Urinary bladder (tissue), 4 donors: ENCODE measurements around the gene SLC5A11. TPM values are rescaled to one million over a fixed set of nuclear protein-coding genes. Genes with fewer than 3 reads are reported as not detected.
"Not testable (repeated sequence)": the region's sequence is repeated elsewhere in the genome, so short reads cannot be mapped to it uniquely, and the experiment has no call there.

Experiments used
- DNase-seq: peaks from one replicate; pipeline ENCODE4 v3.0.0-alpha.2; 2015; ENCODE audit errors: extremely low spot score
- H3K27ac ChIP-seq: one replicate; pipeline ENCODE4 v1.5.1; 2013; ENCODE audit warnings: low read depth, mild to moderate bottlenecking, moderate library complexity
- H3K36me3 ChIP-seq: one replicate; pipeline ENCODE4 v1.6.1; 2013; ENCODE audit warnings: mild to moderate bottlenecking, moderate library complexity; ENCODE audit not compliant: insufficient read depth
- H3K4me1 ChIP-seq: one replicate; pipeline ENCODE4 v1.6.1; 2013; ENCODE audit warnings: mild to moderate bottlenecking, moderate library complexity; ENCODE audit not compliant: insufficient read depth
- H3K4me3 ChIP-seq: one replicate; pipeline ENCODE4 v1.5.1; 2013; ENCODE audit warnings: low read depth, low read length
- WGBS: extraction: QIAGEN DNeasy Blood & Tissue Kit; methylation state at CpG from one replicate; pipeline ENCODE4 v1.1.7; 2013; 5-methylcytosine and 5-hydroxymethylcytosine counted together
- polyA plus RNA-seq: library from polyadenylated mRNA; stranded (reverse); fragments of 200-250 nt; gene quantifications from one replicate; pipeline ENCODE4 v1.2.3, GENCODE V29; 2013
- total RNA-seq: library from RNA; depleted of rRNA; stranded (reverse); fragments of >200 nt; gene quantifications from one replicate; pipeline ENCODE4 v1.2.3, GENCODE V29; 2014
- donor health status: healthy with polysubstance abuse.
- donor health status: healthy.

The SLC5A11 gene
- total and polyA plus RNA-seq, 2 donors, result 0.03 TPM; not detected in 1

GRCh38 chr16:24844101-24845030, 1.4 kb upstream of the SLC5A11 start:
- WGBS, result 82% methylated on average over 17 of the region's 17 CpGs
- Histone ChIP-seq H3K27ac (no peak overlapping the region), H3K4me1 (no peaks in the 10 kb centered on the region), H3K4me3 (no peak overlapping the region), H3K36me3 (no peaks in the 10 kb centered on the region)
- DNase-seq, result no peak

DNA sequence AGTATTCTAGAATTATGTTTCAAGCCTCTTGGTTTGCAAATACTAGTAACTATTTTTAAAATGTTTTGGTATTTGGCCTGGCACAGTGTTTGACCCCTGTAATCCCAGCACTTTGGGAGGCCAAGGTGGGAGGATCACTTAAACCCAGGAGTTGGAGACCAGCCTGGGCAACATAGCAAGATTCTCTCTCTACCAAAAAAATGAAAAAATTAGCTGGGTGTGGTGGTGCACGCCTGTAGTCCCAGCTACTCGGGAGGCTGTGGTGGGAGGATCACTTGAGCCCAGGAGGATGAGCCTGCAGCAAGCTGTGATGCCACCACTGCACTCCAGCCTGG, 765 bp upstream of the SLC5A11 start:
- H3K4me3 ChIP-seq, H3K27ac ChIP-seq, H3K4me1 ChIP-seq, DNase-seq, H3K36me3 ChIP-seq: not testable (repeated sequence)
- WGBS, result 89% methylated on average over 2 of the region's 2 CpGs

- no peak overlapping the region for H3K4me3 ChIP-seq
- no peak overlapping the region for H3K27ac ChIP-seq
- WGBS, result 61% methylated on average over 8 of the region's 8 CpGs
- no peaks in the 10 kb centered on the region for H3K36me3 ChIP-seq
- H3K4me1 ChIP-seq, result no peaks in the 10 kb centered on the region
- DNase-seq, result no peak
These were observed 990 bp downstream of the SLC5A11 start for GRCh38 chr16:24846548-24847357.

DNA sequence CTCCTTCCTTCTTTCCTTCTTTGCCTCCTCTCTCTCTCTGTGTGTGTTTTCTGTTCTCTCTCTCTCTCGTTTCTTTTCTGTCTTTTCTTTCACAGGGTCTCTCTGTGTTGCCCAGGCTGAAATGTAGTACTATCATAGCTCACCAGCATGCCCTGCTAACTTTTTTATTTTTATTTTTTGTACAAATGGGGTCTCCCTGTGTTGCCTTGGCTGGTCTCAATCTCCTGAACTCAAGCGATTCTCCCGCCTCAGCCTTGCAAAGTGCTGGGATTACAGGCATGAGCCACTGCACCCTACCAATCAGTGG, 1.5 kb downstream of the SLC5A11 start:
- no peak for DNase-seq
- 85% methylated on average over 3 of the region's 3 CpGs for WGBS
- no peak overlapping the region for H3K4me3 ChIP-seq
- no peaks in the 10 kb centered on the region for H3K36me3 ChIP-seq
- no peak overlapping the region for H3K27ac ChIP-seq
- no peaks in the 10 kb centered on the region for H3K4me1 ChIP-seq

DNA sequence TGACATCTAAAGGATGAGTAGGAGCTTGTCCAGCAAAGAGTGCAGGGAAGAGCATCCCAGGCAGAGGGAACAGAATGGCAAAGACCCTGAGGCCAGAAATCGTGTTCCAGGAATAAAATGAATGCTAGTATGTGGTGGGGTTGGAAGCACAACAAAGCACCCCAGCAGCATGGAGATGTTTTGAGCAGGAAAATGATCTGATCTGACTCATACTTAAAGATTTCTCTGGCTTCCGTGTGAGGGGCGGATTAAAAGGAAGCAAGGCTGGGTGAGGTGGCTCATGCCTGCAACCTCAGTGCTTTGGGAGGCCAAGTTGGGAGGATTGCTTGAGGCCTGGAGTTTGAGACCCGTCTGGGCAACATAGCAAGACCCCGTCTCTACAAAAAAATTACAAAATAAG, 2.3 kb downstream of the SLC5A11 start:
- H3K36me3 ChIP-seq, result no peaks in the 10 kb centered on the region
- H3K4me1 ChIP-seq, result no peaks in the 10 kb centered on the region
- WGBS, result 71% methylated on average over 5 of the region's 5 CpGs
- DNase-seq, result no peak
- no peak overlapping the region for H3K27ac ChIP-seq
- no peak overlapping the region for H3K4me3 ChIP-seq

- Histone ChIP-seq H3K4me3 (no peak overlapping the region), H3K36me3 (no peaks in the 10 kb centered on the region), H3K27ac (no peak overlapping the region), H3K4me1 (no peaks in the 10 kb centered on the region)
- no peak for DNase-seq
- WGBS, result 77% methylated on average over 5 of the region's 5 CpGs
These were observed 3.9 kb downstream of the SLC5A11 start for GRCh38 chr16:24849641-24850040.

DNA sequence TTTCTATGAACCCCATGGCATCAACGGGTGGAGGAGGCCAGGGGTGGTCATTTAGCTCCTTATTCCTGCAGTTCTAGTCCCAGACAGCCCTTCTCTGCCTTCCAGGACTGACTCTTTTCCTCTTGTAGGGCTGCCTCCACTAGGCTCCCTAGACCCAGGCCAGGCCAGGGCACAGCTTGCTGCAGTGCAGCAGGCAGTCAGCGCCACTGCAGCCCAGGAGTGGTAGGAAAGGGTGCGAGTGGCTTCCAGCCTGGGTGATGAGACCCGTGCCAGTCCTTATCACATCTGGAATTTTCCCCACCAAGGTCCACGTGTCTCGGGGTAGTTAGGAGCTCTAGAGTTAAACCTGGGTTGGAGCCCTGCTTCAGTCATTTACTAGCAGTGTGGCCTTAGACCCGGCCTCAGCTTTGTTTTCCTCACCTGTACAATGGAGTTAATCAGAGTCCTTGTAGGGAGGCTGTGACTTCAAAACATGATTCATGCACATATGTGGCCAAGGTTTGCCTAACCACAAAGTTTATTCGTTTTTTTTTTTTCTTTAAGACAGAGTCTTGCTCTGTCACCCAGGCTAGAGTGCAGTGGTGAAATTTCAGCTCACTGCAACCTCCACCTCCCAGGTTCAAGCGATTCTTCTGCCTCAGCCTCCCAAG, 4.7 kb downstream of the SLC5A11 start:
- 66% methylated on average over 9 of the region's 9 CpGs for WGBS
- no peak for DNase-seq
- H3K27ac ChIP-seq, result no peak overlapping the region
- H3K36me3 ChIP-seq, result no peaks in the 10 kb centered on the region
- no peak overlapping the region for H3K4me3 ChIP-seq
- no peaks in the 10 kb centered on the region for H3K4me1 ChIP-seq

DNA sequence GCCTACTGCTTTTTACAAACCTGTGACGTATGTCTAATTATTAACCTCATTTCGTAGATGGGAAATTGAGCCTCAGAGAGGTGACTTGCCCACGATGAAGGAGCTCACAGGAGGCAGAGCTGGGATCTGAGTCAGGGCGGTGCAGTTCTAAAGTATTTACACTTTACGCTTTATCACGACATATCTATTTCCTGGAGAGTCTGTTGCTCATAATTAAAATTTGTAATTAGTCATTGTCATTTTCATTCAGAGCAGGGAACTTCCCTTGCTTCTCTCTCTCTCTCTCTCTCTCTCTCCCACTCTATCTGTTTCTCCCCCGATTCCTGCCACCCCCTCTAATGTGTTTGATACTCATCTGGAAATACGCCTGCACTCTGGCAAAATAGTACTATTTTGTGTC, 5.9 kb downstream of the SLC5A11 start:
- 55% methylated on average over 8 of the region's 8 CpGs for WGBS
- Histone ChIP-seq H3K27ac (no peak overlapping the region), H3K36me3 (no peaks in the 10 kb centered on the region), H3K4me1 (no peaks in the 10 kb centered on the region), H3K4me3 (no peak overlapping the region)
- no peak for DNase-seq

- Histone ChIP-seq H3K36me3 (no peaks in the 10 kb centered on the region), H3K4me3 (no peak overlapping the region), H3K27ac (no peak overlapping the region), H3K4me1 (no peaks in the 10 kb centered on the region)
- WGBS, result 58% methylated on average over 8 of the region's 8 CpGs
- DNase-seq, result no peak
These were observed 6.5 kb downstream of the SLC5A11 start for GRCh38 chr16:24852281-24852721.

DNA sequence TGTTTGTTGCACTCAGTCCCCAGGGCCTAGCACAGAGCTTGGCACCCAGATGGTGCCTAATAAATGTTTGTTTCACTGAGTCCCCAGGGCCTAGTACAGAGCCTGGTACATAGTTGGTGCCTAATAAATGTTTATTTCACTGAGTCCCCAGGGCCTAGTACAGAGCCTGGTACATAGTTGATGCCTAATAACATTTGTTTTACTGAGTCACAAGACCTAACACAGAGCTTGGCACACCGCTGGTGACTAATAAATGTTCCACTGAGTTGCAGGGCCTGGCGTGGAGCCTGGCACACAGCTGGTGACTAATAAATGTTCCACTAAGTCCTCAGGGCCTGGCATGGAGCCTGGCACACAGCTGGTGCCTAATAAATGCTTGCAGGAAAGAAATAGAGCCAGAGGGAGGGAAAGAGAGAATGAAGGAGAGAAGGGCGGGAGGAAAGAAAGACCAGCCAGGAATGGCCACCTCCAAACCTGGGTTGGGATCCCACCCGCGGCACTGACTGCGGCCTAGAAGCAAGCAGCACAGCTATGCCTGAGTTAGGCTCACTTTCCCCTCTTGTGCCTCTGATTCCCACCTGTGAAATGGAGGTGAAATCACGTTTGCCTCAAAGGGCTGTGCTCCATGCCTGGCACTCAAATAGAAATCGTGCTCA, 7.5 kb downstream of the SLC5A11 start:
- Histone ChIP-seq H3K27ac (no peak overlapping the region), H3K4me1 (no peaks in the 10 kb centered on the region), H3K4me3 (no peak overlapping the region), H3K36me3 (no peaks in the 10 kb centered on the region)
- 74% methylated on average over 8 of the region's 8 CpGs for WGBS
- DNase-seq, result no peak

GRCh38 chr16:24853830-24854229, 8.1 kb downstream of the SLC5A11 start:
- Histone ChIP-seq H3K27ac (no peak overlapping the region), H3K4me3 (no peak overlapping the region), H3K36me3 (no peaks in the 10 kb centered on the region), H3K4me1 (no peaks in the 10 kb centered on the region)
- WGBS, result 12% methylated on average over 18 of the region's 18 CpGs
- DNase-seq, result no peak

DNA sequence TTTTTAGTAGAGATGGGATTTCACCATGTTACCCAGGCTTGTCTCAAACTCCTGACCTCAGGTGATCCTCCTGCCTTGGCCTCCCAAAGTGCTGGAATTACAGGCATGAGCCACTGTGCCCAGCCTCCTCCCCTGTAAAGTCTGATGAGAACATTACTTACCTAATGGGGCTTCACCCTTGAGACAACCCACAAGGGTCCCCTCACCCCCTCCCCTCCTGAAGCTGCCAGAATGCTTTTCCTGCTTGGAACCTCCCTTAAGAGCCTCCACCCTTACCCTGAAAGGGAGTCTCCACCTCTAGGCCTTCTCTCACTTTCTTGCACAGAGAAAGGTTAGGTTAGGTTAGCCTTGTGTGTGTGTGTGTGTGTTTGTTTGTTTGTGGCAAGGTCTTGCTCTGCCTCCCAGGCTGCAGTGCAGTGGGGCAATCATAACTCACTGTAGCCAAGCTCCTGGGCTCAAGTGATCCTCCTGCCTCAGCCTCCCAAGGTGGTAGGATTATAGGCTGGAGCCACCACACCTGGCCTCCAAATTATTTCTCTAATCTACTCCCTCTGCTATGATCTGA, 8.9 kb downstream of the SLC5A11 start:
- Histone ChIP-seq H3K36me3 (no peaks in the 10 kb centered on the region), H3K27ac (no peak overlapping the region), H3K4me3 (no peak overlapping the region), H3K4me1 (no peaks in the 10 kb centered on the region)
- DNase-seq, result no peak

GRCh38 chr16:24855678-24856077, 9.9 kb downstream of the SLC5A11 start:
- DNase-seq, result no peak
- 52% methylated on average over 5 of the region's 5 CpGs for WGBS

More at GRCh38 chr16:24855678-24856077, 9.9 kb downstream of the SLC5A11 start:
- Histone ChIP-seq H3K27ac (no peak overlapping the region), H3K4me3 (no peak overlapping the region), H3K36me3 (no peaks in the 10 kb centered on the region), H3K4me1 (no peaks in the 10 kb centered on the region)
